ENCODE results near the gene SEMA6A. TPM values are rescaled to one million over a fixed set of nuclear protein-coding genes. Genes with fewer than 3 reads are reported as not detected.

SEMA6A gene
- not detected in 2 replicates for total RNA-seq

- intact Hi-C loops (cut with micrococcal nuclease): loop anchor here (5.0 to 10.0 kb wide), 5 partner anchors 437 to 1390 kb away; partner anchors contain the start of genes AP3S1, ATG12, CDO1 and LVRN
These were observed at the start of gene SEMA6A for GRCh38 chr5:116574367-116575325. SEMA6A (minus strand) TSS chr5:116574823; CDS start chr5:116504944, 69,879 bp downstream.

DNA sequence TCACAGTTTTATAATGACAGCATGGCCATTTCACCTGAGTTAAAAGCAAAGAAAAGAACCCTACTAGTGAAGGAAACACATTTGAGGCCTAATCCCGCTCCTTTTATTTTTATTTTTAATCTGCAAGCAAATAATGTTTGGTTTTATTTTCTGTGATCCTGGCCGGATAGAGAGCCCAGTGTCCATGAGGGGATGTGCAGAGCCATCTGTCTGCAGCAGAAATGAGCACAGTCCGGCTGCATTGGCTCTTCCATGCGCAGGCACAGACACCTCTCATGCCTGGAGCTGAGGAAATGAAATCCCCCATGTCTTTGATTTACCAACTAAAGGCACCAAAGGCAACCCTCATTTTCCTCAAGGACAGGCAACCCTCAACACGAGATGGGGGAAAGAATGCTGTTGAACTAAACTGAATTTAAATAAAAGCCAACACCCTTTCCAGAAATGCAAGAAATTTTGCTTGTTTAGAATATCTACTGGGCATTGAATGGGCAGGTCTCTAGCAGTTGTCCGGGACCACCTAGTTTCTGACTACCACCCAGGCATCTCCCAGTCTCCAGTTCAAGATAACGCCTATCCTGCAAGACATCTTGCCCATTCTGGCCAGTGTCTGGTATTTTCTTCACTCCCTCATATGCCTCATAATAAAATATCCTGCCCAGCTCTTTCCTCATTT lies 47.9 kb upstream of the SEMA6A start:
- intact Hi-C loops (cut with micrococcal nuclease): no loop called here

GRCh38 chr5:116621599-116621998 lies 47.0 kb upstream of the SEMA6A start:
- intact Hi-C loops (cut with micrococcal nuclease): no loop called here

DNA sequence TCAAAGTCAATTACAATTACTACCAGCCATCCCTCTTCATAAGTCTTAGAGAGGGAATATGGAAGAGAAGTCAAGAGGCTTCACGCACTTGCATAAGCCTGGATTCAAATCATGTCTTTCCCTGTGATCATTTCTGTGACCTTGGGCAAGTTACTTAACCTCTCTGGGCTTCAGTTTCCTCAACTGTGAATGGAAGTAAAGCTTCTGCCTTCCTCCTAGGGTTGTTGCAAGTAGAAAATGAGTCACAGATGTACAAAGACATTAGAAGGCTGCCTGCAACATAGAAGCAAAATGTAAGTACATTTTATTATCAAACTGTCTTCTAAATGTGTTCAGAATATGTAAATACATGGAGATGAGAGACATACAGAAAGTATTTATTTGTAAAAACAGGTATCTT lies 42.3 kb upstream of the SEMA6A start:
- intact Hi-C loops (cut with micrococcal nuclease): no loop called here

- intact Hi-C loops (cut with micrococcal nuclease): no loop called here
These were observed 39.9 kb upstream of the SEMA6A start for GRCh38 chr5:116614603-116614920.

- intact Hi-C loops (cut with micrococcal nuclease): no loop called here
These were observed 38.8 kb upstream of the SEMA6A start for GRCh38 chr5:116613445-116613844.

- intact Hi-C loops (cut with micrococcal nuclease): no loop called here
These were observed 37.8 kb upstream of the SEMA6A start for GRCh38 chr5:116612431-116612830.

GRCh38 chr5:116605310-116606070 lies 30.9 kb upstream of the SEMA6A start:
- intact Hi-C loops (cut with micrococcal nuclease): no loop called here

GRCh38 chr5:116604805-116605204 lies 30.2 kb upstream of the SEMA6A start:
- intact Hi-C loops (cut with micrococcal nuclease): no loop called here

DNA sequence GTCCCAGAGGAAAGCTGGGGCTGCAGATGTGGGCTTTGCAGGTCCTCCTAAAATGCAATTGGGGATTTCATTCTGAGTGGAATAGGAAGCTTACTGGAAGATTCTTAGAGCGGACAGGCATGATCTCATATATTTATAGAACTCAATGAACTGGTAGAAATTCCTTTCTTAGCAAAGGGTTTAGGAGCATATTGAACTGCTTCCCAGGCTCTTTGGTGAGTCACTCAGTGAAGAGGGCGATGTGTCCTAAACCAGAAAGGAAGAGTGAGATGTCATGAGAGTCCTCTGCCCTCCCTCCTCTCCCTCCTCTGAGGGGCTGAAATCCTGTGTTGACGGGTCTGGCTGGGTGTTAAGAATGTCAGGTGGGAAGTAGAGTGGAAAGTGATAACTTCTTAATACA lies 26.3 kb upstream of the SEMA6A start:
- intact Hi-C loops (cut with micrococcal nuclease): no loop called here

DNA sequence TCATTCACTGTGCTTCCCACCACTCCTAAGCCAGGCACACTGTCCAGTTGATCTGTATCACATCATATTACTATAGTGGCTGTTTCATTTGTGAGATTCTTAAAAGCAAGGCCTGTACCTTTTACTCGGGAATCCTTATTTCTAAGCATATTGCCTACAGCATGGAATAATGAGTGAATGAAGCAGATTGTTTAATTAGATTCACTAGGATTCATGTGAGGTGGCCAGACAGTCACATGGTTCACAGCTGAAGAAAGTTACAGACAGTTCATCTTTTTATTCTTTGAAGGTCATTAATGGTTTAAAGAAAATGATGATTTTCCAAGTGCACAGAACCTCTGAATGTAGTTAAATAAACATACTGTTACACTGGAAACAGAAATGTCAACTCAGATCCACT lies 24.3 kb upstream of the SEMA6A start:
- intact Hi-C loops (cut with micrococcal nuclease): no loop called here

DNA sequence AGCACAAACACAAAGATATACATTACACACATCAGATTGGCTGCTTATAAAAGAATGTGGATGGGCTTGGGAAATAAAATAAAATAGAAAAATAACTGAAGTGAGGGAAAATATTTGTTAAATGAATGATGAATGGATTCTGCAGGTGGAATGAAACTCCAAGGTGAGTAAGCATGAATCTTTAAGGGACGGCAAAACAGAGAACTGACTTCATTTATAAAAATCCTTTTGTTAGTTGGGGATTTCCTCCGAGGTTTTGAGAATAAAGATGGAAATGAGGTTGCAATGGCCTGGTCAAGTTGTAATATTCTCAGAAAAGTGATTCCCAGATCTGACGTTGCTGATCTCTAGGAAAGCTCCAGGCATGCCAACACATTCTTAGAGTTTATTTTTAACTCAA lies 20.9 kb upstream of the SEMA6A start:
- intact Hi-C loops (cut with micrococcal nuclease): no loop called here

DNA sequence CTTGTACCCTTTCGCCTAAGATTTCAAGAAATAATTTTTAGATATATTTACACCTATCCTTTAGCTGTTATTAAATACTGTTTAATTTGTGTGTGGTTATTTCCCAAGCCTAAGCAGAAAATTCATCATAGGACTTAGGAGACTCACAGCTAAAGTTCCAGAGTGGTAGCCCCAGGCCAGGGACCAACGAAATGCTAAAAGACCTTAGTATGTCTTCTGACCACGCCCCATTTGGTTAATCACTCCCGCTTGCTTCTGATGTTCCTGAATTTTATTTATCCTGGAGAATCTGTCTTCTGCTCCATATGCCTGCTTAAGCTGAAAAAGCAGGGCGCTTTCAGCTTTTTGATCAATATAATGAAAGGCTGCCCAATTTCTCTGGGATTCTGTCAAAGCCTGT lies 18.7 kb upstream of the SEMA6A start:
- intact Hi-C loops (cut with micrococcal nuclease): no loop called here

GRCh38 chr5:116585227-116585626 lies 10.6 kb upstream of the SEMA6A start:
- intact Hi-C loops (cut with micrococcal nuclease): no loop called here

- intact Hi-C loops (cut with micrococcal nuclease): no loop called here
These were observed 9.2 kb upstream of the SEMA6A start for GRCh38 chr5:116583862-116584222.

DNA sequence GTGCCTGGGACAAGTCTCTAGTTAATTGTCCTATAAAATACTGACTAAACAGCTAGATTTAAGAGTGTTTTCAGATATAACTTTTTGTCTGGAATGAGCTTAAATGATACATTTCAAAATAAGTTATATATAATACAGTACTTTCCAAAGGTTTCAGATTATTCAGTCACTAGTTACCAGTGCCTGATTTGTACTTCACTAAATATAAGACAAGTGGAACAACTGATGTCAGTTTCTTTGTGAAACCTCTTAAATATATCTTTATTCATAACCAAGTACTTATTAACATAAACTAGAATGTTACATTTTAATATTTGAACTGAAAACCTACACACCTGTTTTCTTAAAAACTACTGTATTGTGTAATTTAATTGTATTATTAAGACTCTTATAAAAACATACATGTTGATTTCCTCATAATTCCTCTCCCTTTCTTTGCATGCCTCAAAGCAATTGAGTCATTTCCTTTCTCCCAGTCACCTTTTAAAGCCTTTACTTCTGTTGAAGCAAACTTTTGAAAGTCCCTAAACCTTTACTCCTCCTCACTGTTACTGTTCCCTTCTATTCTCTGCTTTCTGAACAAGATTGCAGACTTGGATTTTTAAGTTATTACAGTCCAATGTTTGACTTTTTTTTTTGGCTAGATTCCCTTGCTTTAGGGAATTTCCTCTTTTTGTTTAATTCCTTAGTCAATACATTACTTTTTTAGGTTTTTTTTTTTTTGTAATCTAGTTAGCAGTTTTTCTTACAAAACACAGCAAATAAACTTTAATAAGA lies 8.7 kb upstream of the SEMA6A start:
- intact Hi-C loops (cut with micrococcal nuclease): no loop called here

DNA sequence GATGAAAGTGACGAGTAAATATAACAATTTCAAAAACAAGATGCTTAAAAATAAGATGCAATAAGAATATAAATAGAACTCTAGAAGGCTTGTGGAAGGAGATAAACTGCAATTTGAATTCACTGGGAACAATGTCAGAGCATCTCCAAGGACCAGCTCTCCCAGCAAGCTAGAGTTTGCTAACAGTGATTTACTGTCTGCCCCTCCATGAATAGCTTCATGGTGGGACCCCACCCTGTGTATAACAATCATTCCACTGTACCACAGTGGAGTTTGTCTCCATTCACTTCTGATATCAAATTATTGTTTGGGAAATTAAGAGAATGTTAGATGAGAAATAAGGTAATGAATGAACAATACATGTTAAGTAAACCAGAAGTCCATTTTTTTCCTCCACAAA lies 7.3 kb upstream of the SEMA6A start:
- intact Hi-C loops (cut with micrococcal nuclease): no loop called here

DNA sequence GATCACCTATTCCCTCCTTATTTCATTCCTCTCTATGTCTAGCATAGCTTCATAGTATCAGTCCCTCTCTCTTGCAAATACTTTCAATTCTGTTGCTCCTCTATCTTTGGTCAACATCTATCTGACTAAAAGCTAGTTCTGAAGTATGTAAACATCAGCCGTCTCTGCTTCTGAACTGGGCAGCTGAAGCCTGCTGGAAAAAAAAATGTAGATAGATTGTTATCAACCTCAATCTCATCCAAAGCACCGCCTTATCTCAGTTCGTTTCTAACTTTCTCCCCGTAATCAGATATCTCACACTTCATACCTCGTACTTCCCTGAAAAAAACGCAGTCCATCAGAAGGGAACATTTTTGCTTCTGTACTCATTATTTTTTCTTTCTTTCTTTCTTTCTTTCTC lies 4.5 kb upstream of the SEMA6A start:
- intact Hi-C loops (cut with micrococcal nuclease): loop anchor here (10.0 kb wide), 3 partner anchors 734 to 1394 kb away; partner anchors contain the start of genes AP3S1, ATG12 and CDO1

DNA sequence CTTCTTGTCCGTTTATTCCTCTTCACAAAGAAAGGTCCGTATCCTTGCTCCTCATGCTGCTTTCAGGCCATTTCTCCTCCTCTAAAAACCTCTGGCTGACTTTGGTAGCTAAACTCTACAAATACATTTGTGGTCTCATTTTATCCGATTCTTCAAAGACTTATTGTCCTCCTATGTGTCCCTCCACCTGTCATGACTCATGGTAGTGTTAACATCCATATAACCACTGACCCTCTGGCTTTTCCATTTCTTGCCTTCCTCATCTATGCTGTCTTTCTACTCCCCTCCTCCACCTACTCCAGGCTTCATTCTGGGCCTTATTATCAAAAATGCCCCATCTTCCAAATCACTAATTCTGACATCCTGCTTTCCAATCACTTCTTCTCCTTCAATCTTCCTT lies 4.1 kb upstream of the SEMA6A start:
- intact Hi-C loops (cut with micrococcal nuclease): loop anchor here (10.0 kb wide), 3 partner anchors 734 to 1394 kb away; partner anchors contain the start of genes AP3S1, ATG12 and CDO1

DNA sequence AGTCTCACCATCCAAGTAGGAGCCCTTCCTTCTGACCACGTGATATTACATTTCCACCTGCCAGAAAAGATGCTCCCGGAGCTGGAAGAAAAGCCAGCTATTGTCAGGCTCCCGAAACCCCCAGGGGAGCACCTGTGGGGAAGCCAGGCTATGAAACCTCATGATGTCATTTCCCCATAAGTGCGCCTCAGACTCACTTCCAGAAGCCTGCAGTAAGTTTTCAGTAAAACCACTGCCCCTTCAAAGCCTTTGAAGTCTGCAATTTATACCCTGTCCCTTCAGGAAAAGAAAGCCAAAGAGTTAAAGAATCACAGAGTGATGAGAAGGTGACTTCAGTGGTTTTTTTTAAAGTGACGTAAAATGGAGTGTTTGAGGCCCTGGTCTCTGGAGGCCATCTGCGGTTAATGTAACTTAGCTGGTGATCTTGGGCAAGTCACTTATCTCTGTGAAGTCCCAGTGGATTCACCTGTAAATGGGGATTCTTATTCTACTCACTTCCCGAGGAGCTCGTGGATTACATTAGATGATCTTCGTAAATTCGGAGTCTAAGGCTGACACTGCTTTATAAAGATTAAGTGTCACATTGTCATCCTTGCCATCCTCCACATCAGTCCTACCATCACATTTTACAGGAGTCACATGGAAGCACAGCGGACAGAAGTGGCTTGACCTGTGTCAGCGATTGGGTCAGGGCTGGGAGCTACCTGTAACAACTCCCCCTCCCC lies 2.6 kb upstream of the SEMA6A start:
- intact Hi-C loops (cut with micrococcal nuclease): loop anchor here (10.0 kb wide), 3 partner anchors 732 to 1392 kb away; partner anchors contain the start of genes AP3S1, ATG12 and CDO1
